Gastroesophageal sphincter (tissue), 2 donors: ENCODE data around the gene DHX15.

ENCODE experiments used
- EP300 ChIP-seq: sonication (generic); formaldehyde crosslinking; IDR thresholded peaks from one replicate; pipeline ENCODE4 v1.6.1; 2017; ENCODE audit warnings: antibody characterized with exemption, mild to moderate bottlenecking
- POLR2A ChIP-seq, 2 donors: fragments of 450-650 bp; IDR thresholded peaks; one replicate each; pipeline ENCODE4 v1.6.1; 2017; ENCODE audit warnings: antibody characterized with exemption in 2 of 2, mild to moderate bottlenecking in 2 of 2, moderate library complexity in 1 of 2

DNA sequence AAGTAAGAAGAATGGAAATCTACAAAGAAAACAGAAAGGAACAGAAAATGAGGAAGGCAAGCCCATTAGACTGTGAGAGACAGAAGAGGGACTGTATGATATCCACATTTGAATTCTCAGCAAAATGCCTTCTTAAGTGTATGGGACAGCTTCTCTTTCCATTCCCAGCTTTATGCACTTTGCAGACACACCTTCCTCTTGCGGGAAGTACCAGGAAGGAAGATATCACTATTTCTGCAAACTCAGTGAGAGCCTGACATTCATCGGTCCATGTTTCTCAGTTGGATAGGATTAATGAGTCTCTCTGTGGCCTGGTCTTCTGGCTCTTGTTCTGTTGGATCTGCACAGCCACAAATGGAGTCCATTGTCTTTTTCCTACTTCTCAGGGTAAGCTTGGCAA is 31.6 kb upstream of the DHX15 start:
- TF ChIP-seq POLR2A (IDR thresholded peaks at IDR 0.05) (no peak), EP300 (no peak)
